HG03066 (cell line): Measurements from ENCODE around the gene L2HGDH.

Source experiments
- ATAC-seq: cut with Tn5 transposase; IDR thresholded peaks from one replicate; pipeline ENCODE4 v1.9.1; 2021; ENCODE audit warnings: low read depth; ENCODE audit not compliant: unreplicated experiment

Gene L2HGDH

DNA sequence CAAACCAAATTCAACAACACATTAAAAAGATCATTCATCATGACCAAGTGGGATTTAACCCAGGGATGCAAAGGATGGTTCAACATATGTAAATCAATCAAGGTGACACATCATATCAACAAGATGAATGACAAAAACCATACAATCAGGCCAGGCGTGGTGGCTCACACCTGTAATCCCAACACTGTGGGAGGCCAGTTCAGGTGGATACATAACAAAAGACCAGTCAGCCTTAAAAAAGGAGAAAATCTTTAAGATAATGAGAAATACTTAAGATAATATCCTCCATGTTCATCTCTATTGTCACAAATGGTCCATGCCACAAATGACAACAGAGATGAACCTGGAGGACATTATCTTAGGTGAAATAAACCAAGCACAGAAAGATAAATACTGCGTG is 12.4 kb downstream of the L2HGDH start:
- no peak for ATAC-seq

DNA sequence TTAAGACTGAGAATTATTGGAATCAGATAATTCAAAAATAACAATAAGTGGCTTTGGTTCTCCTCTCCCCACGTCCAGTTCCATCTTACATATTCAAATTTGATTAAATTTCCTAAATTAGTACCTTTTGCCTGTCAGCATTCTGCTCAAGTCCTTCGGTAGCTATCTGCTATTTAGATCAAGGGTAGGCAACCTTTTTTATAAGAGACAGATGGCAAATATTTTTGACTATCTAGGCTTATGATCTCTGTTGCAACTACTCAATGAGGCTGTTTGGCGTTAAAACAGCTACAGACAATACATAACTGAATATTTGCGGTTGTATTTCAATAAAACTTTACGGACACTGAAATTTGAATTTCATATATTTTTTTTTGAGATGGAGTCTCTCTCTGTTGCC is 21.7 kb downstream of the L2HGDH start:
- ATAC-seq = no peak

DNA sequence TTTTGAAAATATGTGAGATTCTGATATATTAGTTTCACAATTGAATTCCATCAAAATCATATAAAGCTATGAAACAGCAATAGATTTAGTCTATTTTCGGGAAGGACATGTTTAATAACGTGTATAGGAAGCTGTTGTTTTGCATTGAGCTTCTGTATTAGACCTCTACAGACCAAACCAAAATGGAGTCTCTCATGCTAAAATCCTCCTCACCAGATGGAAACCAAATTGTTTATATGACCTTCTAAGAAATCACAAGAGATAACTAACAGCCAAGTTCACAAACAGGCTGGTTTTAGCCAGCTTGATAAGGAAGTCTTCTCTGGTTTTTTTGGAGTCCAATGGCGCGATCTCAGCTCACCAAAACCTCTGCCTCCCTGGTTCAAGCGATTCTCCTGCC is 23.9 kb downstream of the L2HGDH start:
- no peak for ATAC-seq

DNA sequence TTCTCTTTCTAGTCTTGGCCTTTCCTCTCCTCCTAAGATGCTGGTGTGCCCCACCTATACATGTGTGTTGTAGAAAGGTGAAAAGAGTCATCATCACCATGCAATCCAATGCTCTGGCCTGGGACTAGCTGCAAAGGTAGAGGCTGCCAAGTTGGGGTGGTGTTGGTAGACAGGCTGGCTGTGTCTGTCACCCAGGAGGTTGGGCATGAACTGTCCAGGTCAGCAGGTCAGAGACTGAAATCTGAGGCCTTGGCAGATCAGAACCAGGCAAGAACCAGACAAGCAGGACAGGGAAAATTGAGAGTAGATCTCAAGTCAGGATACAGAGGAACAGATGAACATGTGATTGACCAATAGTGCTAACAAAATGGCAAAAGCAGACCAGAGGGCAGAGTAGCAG is 26.2 kb downstream of the L2HGDH start:
- ATAC-seq = no peak

DNA sequence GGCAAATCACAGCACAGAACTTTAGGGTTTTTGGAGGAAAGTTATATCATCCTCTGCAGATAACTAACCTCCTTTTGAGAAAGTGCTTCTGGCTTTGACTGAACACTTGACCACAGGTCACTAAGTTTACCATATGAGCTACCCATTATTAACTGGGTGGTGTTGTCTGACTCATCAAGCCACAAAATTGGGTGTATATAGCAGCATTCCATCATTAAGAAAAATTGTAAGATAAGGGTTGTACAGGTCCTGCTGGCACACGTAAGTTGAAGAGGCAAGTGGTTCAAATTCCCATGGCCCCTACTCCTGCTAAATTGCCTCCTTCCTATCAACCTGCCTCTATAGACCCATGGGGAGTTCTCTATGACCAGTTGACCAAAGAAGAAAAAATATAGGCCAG is 39.5 kb downstream of the L2HGDH start:
- no peak for ATAC-seq

DNA sequence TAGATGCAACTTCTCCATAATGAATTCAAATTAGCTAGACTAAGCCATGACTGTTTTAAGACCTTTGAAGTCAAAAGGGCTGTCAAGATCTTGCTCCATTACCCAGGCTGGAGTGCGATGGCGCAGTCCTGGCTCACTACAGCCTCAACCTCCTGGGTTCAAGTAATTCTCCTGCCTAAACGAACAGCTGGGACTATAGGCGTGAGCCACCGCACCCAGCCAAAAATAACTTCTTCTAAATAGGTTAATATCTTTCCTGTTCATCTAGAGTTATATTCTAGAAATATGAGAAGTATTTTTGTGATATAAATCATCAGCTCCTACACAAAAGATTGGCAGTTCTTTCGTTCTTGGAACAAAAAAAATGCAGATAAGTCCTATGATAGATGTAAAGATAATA is 41.1 kb downstream of the L2HGDH start:
- no peak for ATAC-seq

DNA sequence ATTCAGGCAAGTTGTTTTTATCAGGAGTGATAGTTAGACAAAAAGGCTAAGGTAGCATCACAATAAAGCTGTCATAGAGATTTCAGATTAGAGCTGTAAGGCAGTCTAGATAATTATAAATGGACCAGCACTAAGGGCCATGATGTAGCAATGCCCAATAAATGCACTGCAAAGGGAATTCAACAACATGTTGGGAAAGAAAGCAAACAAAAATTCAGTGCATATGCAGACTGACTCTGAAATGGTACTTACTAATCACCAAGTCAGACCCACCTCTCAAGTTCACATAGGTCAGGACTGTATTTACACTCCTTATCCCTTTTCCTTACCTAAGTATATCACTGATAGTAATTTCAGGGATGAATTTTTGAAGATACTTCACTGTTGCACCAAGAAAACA is 47.0 kb downstream of the L2HGDH start:
- no peak for ATAC-seq

DNA sequence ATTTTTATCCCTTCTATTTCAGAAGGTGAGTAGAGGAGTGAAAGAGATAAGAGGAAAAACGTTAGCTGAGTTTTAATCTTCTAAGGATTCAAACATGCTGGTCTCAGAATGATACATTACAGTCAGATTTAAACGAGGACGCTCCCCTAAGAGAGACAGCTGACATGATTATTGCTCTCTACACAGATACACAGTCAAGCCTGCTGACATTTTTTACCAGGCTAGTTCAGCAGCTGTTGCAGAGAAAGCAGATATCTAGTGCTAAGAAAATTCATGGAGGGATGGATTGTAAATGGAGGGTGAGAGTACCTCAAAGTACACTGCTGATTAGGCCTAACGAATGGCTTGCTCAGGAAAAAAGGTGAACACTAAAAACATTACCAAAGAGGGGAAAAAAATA is 48.7 kb downstream of the L2HGDH start:
- no peak for ATAC-seq

DNA sequence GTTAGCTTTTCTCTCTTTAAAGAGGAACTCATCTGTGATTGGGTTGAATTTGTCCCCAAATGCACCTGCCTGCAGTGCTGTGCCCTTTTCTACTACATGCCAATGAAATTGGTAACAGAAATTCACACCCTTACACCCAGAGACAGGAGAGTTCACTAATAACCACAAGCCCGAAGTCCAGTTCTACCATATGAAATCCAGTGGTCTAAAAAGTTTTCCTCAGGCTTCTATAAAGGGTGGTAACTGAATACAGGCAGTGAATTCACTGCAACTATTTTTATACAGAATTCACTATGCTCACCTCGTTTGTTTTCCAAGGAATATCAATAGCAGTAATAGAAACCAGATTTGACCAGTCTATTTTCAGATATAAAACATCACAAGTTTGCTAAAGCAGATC is 49.2 kb downstream of the L2HGDH start:
- ATAC-seq = no peak

DNA sequence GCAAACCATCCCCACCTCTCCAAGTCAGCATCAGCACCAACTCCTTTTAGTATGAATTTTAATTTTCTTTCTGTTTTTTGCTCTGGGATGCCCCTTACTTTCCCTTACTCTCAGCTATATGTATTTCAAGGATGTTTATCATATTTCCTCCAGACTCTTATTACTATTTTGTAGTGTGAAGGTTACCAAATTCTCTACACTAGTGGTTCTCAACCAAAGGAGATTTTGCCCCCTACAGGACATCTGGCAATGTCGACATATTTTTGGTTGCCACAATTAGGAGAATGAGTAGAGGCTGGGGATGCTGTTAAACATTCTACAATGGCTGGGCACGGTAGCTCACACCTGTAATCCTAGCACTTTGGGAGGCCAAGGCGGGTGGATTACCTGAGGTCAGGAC is 51.5 kb downstream of the L2HGDH start:
- no peak for ATAC-seq

DNA sequence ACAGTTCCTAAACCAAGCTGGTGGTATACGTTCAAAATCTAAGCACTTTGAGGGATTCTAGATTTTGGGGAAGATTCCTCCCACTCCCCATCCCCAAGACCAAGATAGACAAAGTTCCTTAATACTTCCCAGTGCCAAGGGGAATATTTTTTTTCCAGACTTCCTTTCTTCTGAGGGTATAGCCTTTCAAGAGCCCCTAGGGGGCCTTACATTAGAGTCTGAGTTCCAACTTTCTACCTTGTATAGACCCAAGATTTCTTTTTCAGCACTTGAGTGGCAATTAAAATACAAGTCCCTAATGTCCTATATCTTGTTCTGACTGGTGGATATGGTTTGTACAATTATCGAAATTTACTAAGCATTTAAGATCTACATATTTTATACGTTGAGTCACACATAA is 52.0 kb downstream of the L2HGDH start:
- no peak for ATAC-seq

DNA sequence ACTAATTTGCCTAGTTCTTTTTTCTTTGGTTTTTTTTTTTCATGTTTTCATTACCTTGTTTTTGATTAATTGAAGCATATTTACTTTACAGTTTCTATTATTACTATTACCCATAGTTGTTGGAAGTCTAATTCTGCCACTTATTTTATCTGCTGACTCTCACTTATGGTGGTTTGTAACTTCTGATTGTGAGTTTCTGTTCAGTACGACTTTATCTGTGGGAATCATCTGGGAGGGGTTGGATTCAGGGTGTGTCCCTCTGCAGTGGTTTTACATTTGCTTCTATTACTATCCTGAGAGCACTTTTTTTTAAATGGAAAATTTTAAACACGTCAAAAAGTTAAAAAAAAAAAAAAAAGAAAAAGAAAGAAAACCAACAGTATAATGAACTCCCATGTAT is 54.3 kb downstream of the L2HGDH start:
- no peak for ATAC-seq

DNA sequence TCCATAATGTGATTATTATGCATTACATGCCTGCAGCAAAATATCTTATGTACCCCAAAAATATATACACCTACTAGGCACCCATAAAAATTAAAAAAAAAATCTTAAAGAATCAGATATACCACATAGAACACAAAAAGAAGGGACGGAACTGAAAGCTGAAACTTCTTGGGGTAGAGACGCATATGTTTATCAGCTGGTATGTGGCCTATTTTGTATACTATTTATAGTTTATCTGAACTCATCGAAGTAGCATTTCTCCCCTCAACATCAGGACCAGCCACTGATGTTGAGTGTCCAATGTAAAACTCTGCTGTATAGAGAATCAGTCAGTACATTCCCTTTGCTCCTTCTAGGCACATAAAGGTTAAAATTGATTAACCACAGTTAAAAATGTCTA is 57.8 kb downstream of the L2HGDH start:
- no peak for ATAC-seq

DNA sequence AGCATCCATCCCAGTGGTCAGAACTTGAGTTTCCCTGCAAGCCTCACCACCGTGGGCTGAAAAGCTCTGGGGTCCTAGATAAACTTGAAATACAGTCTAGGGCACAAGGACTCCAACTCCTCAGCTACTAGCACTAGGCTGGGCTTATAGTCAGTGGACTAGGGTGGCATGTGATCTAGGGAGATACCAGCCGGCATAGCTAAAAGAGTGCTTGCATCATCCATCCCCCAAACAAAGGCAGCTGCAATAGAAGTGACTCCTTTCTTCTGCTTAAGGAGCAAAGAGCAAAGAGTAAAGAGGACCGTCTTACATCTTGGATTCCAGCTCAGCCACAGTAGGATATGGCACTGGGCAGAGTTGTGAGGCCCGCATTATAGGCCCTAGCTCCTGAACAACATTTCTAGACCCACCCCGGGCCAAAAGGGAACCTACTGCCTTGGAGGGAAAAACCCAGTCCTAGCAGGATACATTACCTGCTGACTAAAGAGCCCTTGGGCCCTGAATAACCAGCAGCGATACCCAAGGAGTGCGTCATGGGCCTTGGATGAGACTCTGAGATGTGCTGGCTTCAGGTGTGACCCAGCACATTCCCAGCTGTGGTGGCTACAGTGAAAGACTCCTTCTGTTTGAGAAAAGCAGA is 62.8 kb downstream of the L2HGDH start:
- no peak for ATAC-seq

DNA sequence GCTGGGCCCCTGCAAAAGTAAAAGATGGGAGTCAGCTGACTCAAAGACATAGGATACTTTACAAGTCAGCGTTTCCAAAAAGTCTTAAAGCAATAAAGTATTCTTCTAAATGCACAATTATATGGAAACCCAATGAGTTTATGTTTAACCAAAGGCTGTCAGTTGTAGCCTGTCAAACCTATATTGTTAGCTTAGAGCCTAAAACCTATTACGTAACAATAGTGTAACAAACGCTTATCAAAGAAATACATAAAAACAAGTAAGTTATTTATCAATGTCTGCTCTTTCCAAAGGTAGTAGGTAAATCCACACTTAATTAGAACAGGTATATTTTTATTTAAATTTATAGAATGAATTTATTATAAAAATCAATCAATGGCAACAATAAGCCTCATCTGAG is 64.8 kb downstream of the L2HGDH start:
- no peak for ATAC-seq

DNA sequence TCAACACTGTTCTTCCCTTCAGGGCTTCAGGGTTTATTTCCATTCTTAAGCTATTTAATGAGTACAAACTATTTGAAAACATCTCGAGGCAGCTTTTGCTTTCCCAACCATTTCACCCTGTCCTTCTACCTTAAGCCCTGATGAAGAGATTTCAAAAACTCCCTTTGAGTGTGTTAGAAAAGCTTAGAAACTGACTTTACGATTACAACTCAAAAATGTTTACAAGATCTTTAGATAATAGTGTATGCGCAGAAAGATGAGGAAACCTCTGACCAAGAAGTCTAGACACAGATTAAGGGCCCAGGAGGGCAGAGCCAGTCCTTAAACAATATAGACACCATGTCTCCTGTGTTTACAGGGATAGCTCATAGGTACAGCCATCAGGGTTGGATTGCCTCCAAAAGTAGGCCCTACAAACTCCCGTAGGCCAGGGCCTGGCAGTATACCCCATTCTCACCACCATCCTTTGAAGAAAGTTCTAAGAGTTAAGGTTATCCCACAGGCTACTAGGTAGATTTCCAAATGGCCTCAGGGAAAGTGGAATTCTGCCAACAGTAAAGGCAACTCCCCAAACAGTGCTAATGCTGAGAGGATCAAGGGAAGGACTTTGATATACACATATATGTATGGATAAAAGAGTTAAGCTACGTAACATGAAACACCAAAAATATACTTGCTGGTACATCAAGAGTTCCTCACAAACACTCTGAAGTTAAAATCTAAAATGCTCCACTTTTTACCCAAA is 69.3 kb downstream of the L2HGDH start:
- no peak for ATAC-seq

DNA sequence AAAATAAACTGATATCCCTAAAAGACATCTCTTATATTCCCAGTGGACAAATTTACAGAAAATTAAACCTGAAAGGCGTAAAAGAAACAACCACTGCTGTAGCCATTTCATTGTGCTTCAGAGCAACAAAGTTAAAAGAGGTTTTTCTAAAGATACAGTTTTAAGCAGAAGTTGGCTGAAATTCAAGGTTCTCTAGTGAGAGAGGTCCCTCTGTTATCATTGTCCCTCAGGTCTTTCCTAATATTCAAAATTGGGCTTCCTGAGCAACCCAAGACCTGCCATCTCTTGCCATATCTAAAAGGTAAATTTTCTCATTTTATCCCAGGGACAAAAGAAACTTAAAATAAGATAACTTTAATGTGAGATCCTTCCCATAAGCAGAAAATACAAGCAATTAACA is 69.9 kb downstream of the L2HGDH start:
- ATAC-seq = no peak

DNA sequence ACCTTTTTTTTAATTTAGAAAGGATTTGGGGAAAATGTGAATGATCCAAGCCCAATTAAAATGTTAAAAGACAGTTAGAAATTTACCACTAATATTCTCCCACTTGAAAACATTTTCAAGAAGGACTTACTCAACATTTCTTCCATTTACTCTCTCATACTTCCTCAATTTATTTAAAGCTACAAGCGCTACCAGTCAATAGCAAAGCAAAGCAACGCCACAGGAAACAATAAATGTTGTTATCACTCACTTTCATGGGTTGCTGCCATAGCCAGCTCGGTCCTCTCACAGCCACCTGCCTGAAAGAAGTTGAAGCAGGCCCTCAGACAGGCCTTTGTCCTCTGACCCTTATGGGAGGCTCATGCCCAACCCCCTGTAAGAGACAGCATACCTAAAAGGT is 74.6 kb downstream of the L2HGDH start:
- ATAC-seq = no peak

DNA sequence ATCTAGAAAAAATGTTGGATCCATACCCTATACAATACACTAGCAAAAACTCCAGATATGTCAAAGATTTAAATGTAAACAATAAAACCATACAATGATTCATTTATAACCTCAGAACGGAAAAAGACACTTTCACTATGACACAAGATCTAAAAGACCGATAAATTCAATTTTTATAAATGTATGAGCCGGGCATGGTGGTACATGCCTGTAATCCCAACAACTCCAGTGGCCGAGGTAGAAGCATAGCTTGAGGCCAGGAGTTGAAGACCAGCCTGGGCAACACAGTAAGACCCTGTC is 78.1 kb downstream of the L2HGDH start:
- ATAC-seq = no peak

DNA sequence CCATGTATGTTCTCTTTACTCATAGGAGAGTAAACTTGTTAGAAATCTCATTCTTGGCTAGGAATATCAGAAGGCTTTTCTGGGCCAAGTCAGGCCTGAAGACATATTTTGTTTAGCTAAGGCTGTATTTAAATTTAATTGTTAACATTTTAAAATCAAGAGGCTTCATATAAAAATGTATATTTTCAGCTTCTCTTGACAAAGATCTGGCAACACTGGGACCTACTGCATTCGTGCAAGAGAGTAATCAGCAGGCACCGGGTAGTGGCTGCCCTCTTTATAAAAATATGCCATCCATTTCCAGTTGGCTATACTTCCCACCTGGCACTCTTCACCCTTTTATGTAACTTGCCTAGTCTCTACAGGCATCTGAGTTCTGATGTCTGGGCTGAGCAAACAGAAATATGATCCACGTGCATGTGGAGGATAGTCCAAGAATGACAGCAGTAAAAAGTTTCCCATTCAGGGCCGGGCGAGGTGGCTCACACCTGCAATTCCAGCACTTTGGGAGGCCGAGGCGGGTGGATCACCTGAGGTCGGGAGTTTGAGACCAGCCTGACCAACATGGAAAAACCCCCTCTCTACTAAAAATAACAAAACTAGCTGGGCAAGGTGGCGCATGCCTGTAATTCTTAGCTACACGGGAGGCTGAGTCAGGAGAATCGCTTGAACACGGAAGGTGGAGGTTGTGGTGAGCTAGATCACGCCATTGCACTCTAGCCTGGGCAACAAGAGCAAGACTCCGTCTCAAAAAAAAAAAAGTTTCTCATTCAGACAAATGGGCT is 78.7 kb downstream of the L2HGDH start:
- ATAC-seq = no peak

DNA sequence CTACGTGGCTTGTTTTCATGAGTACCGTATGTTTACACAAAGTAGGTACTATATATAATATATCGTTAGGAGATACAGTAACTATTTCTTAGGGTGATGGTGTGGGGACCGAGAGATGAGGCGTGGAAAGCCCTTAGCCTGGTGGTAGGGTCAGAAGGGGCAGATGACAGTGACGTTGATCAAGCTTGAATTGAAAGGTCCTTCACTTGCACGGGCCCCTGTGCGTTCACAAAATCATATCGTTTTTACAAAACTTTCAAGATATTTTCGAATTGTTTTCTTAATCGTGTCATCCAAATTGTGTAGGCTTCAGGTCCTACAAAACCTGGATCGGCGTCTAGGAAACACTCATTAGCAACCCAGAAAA is 79.8 kb downstream of the L2HGDH start:
- no peak for ATAC-seq
